Upper lobe of right lung (tissue), 1 donor: ENCODE measurements around the gene ESRRB. TPM values are rescaled to one million over a fixed set of nuclear protein-coding genes. Genes with fewer than 3 reads are reported as not detected.

ENCODE experiments used
- ATAC-seq: fragments of 200-7000 bp; cut with Tn5 transposase; one replicate; pipeline ENCODE4 v1.9.1; 2020; ENCODE audit warnings: mild to moderate bottlenecking, moderate library complexity
- DNase-seq: peaks from one replicate; pipeline ENCODE4 v3.0.0-alpha.2; 2020
- H3K27ac ChIP-seq: fragments of 200-600 bp; one replicate; pipeline ENCODE4 v1.8.0; 2022
- H3K27me3 ChIP-seq: fragments of 200-600 bp; one replicate; pipeline ENCODE4 v1.8.0; 2022; ENCODE audit warnings: mild to moderate bottlenecking
- H3K36me3 ChIP-seq: fragments of 200-600 bp; one replicate; pipeline ENCODE4 v1.8.0; 2022
- H3K4me1 ChIP-seq: fragments of 200-600 bp; one replicate; pipeline ENCODE4 v1.8.0; 2022
- H3K4me3 ChIP-seq: fragments of 200-600 bp; one replicate; pipeline ENCODE4 v1.8.0; 2022; ENCODE audit warnings: mild to moderate bottlenecking
- H3K9me3 ChIP-seq: fragments of 200-600 bp; one replicate; pipeline ENCODE4 v1.8.0; 2022
- intact Hi-C: fragments of 100-400 bp; cut with DNase I; formaldehyde crosslinking; loops from one replicate; pipeline ENCODE4 v1.11.0; 2022
- long read RNA-seq: library from polyadenylated mRNA; unstranded; transcript quantifications from one replicate; pipeline ENCODE4 v2.0.0, GENCODE V29; 2021
- total RNA-seq: library from RNA; stranded (reverse); fragmentation: NEBNext Ultra II Directional; extraction: Animal tissue kit (Norgen Biotek cat#: 25700); gene quantifications from one replicate; pipeline ENCODE4 v1.2.1, GENCODE V29; 2021
- TF ChIP-seq, protein P1 (sequence below): fragments of 200-600 bp; IDR thresholded peaks from one replicate; pipeline ENCODE4 v1.8.0; 2022; ENCODE audit warnings: antibody characterized with exemption
- donor health status: DM: no; HTN: yes; CAD: no; lungs with severe emphysema.

ESRRB gene
- total RNA-seq = not detected
- long read RNA-seq = 0 reads

DNA sequence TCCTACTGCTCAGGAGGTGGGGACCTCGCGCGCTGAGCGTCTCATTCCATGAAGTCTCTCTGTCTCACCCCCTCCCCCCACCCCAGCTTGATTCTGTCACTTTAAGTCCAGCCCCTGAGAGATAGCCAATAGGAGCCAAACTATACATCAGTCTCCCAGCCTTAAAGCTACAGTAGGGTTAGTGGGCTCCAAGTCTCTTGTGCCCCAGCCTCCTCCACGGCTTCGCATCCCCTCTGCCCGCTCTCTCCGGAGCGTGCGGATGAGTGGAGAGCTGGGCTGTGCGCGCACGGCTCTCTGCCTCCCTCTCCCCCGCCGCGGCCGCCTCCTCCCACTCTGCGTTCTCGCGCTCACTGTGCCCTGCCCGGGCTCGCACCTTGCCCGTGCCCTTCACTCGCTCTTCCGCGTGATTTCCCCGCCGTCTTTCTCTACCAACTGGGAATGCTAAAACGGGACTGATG lies at the start of gene ESRRB:
Gene ESRRB, plus strand, starts transcription at position 191 of the 458 bp plus-strand sequence. Its CDS starts 265 bp downstream, at position 456.
- TF ChIP-seq, protein P1, sequence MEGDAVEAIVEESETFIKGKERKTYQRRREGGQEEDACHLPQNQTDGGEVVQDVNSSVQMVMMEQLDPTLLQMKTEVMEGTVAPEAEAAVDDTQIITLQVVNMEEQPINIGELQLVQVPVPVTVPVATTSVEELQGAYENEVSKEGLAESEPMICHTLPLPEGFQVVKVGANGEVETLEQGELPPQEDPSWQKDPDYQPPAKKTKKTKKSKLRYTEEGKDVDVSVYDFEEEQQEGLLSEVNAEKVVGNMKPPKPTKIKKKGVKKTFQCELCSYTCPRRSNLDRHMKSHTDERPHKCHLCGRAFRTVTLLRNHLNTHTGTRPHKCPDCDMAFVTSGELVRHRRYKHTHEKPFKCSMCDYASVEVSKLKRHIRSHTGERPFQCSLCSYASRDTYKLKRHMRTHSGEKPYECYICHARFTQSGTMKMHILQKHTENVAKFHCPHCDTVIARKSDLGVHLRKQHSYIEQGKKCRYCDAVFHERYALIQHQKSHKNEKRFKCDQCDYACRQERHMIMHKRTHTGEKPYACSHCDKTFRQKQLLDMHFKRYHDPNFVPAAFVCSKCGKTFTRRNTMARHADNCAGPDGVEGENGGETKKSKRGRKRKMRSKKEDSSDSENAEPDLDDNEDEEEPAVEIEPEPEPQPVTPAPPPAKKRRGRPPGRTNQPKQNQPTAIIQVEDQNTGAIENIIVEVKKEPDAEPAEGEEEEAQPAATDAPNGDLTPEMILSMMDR = no peak
- no peaks in the 10 kb centered on the region for H3K9me3 ChIP-seq
- peak within 1 kb of the TSS; percentile 16 for H3K4me3 ChIP-seq
- peaks cover 9% of the 10 kb centered on the region for H3K4me1 ChIP-seq
- DNase-seq = no peak
- H3K36me3 ChIP-seq = no peaks in the 10 kb centered on the region
- ATAC-seq = peak; percentile 6
- peaks cover 72% of the 10 kb centered on the region for H3K27me3 ChIP-seq
- intact Hi-C loops = no loop called here
- H3K27ac ChIP-seq = no peak within 1 kb of the TSS

DNA sequence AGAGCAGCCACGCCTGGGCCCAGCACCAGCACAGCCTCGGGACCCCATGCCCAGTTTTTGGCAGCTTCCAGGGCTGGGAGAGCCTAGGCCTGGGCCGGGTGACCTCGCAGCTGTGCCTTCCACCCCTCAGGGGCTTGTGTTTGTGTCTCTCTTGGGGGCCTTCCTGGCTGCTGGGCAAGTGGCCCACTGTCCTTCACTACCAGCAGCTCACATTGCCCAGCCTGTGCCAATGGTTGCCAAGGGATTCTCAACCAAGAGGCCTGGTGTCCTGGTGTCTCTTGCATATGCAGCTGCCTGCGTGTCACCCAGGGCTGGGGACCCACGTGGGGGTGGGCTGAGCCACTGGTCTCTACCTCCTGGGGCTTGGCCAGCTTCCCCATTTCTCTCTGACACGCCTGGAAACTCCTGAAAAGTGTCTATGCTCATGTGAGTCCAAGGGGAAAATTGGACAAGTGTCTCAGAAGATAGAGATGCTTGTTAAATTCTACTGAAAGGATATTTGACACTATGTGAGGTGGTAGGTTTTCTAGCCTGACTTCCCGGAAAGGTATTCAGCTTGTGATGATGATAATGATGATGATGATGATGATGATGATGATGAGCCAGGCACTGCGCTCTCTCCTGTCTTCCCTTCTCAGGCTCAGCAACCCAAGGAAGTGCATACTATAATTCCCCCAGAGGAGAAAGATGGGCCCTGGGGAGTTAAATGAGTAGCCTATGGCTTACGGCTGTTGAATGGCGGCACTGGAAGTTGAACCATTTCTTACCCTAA lies 48.8 kb upstream of the ESRRB start:
- TF ChIP-seq, protein P1 = no peak
- no peaks in the 10 kb centered on the region for H3K36me3 ChIP-seq
- intact Hi-C loops = no loop called here
- peaks cover 24% of the 10 kb centered on the region for H3K27me3 ChIP-seq
- no peaks in the 10 kb centered on the region for H3K4me1 ChIP-seq
- DNase-seq (peak; percentile 46), ATAC-seq (no peak)
- H3K4me3 ChIP-seq = no peak overlapping the region
- H3K9me3 ChIP-seq = no peaks in the 10 kb centered on the region
- no peak overlapping the region for H3K27ac ChIP-seq

DNA sequence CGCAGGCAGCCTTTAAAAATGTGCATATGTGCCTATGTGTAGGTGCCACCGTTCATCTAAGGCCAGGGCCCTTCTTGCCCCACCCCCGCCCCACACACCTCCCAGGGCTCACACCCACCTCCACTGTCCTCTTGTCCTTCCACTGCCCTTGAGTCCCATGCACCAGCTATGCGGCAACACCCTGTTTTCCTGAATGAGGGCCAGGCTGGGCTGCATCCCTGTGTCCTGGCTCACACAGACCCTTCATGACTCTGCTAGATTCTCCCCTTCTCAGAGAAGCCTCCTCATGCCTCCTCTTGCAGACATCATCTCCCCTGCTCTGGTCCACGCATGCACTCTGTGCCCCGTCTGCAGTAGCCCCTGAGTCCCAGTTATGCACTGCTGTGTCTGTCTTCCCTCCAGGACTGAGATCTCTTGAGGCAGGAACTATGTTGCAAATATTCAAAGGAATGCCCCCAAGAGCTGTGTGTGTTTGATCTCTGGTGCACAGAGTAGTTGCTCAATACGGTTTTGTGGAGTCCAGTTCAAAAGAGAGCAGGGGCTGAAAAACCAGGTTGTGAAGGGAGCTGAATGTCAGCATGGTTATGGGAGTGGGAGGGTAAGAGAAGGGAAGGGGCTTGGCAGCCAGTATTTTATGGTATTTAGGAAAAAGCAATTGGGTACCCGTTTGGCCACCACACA lies 47.3 kb upstream of the ESRRB start:
- H3K36me3 ChIP-seq = no peaks in the 10 kb centered on the region
- H3K27me3 ChIP-seq = peaks cover 24% of the 10 kb centered on the region
- intact Hi-C loops = no loop called here
- TF ChIP-seq, protein P1 = no peak
- H3K4me1 ChIP-seq = no peaks in the 10 kb centered on the region
- H3K4me3 ChIP-seq = no peak overlapping the region
- no peaks in the 10 kb centered on the region for H3K9me3 ChIP-seq
- no peak for ATAC-seq
- H3K27ac ChIP-seq = no peak overlapping the region
- DNase-seq = peak; percentile 15

DNA sequence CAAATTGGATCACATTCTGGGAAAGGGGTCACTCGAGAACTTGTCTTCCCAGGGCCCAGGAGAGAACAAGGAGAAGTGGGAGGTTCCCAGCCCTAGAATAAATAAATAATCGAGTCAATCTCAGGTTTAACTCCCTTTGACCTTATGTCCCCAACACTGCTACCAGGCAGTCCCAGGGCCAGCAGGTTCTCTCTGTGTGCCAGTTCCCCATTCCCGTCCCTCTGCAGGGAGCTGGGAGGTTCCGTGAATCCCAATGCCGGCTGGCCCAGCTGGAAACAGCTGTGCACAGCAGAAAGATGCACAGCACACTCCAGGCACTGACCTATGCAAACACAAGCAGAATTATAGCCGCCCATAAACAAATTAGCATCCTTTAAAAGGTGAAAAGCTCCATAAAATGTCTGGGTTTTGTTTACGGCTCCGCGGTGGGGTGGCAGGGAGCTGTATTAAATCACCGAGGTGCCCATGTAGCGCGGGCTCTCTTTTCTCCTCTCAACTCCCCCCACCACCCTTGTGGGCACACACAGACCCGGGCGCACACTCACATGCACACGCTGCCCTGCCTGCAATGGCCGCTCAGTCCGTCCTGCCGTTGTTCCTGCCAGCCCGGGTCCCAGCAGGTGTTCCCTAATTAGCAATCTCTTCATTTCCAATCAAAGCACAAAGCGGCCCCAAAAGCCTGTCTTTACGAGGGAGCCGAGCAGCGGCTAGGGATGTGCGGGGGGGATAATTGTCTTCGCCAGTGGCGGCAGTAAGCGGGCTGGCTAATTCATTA lies 46.6 kb upstream of the ESRRB start:
- Histone ChIP-seq H3K4me3 (no peak overlapping the region), H3K9me3 (no peaks in the 10 kb centered on the region), H3K27ac (no peak overlapping the region), H3K27me3 (peaks cover 24% of the 10 kb centered on the region), H3K36me3 (no peaks in the 10 kb centered on the region), H3K4me1 (no peaks in the 10 kb centered on the region)
- DNase-seq (peak; percentile 59), ATAC-seq (no peak)
- TF ChIP-seq, protein P1 = no peak
- intact Hi-C loops = no loop called here

DNA sequence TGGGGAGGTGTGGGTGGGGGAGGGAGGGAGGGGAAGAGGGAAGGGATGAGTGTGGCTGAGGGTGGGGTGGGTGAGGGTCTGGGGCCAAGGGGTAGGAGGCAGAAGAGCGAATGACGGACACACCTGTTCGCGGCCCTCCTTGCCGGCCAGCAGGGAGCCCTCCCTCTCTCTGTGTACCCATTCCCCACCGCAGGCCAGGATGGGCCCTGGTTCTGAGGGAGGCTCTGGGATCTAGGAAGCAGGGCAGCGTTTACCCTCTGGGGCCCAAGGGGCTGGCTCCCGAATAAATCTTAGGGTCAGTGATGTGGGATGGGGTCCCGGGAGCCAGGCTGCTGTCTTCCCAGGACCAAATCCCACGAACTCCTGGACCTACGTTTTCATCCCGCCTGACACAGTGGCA lies 46.0 kb upstream of the ESRRB start:
- TF ChIP-seq, protein P1 = no peak
- Histone ChIP-seq H3K36me3 (no peaks in the 10 kb centered on the region), H3K27me3 (peaks cover 24% of the 10 kb centered on the region), H3K27ac (no peak overlapping the region), H3K4me3 (no peak overlapping the region), H3K4me1 (no peaks in the 10 kb centered on the region), H3K9me3 (no peaks in the 10 kb centered on the region)
- intact Hi-C loops = no loop called here
- DNase-seq = peak; percentile 44
- no peak for ATAC-seq
